SK-N-SH (cell line): ENCODE data around the gene PRKAR1A.

Experiments used
- FOSL2 ChIP-seq: IDR thresholded peaks from 2 replicates; pipeline ENCODE4 v1.4.0; 2012; ENCODE audit warnings: low read depth, mild to moderate bottlenecking, moderate library complexity, borderline replicate concordance
- GABPA ChIP-seq: IDR thresholded peaks from 2 replicates; pipeline ENCODE4 v1.4.0; 2012; ENCODE audit warnings: low read depth, mild to moderate bottlenecking
- POLR2AphosphoS5 ChIP-seq: IDR thresholded peaks from 2 replicates; pipeline ENCODE4 v1.6.1; 2012; ENCODE audit warnings: low read depth, low read length
- SMC3 ChIP-seq: IDR thresholded peaks from 2 replicates; pipeline ENCODE4 v1.6.1; 2012; ENCODE audit warnings: low read depth, low read length, improper control_type of control experiment
- USF1 ChIP-seq: IDR thresholded peaks from 2 replicates; pipeline ENCODE4 v1.4.0; 2012; ENCODE audit warnings: low read depth, borderline replicate concordance
- ZBTB33 ChIP-seq: IDR thresholded peaks from 2 replicates; pipeline ENCODE4 v1.4.0; 2012; ENCODE audit warnings: low read depth, borderline replicate concordance
- TF ChIP-seq, protein P1 (sequence below): fragments of 200-600 bp; sonication (generic); IDR thresholded peaks from 2 replicates; pipeline ENCODE4 v1.6.1; 2017; ENCODE audit warnings: antibody characterized with exemption, mild to moderate bottlenecking, moderate library complexity

- no peak for TF ChIP-seq USF1
- TF ChIP-seq GABPA: no peak
- TF ChIP-seq FOSL2: no peak
- no peak for TF ChIP-seq SMC3
- TF ChIP-seq POLR2AphosphoS5: no peak
- TF ChIP-seq, protein P1, sequence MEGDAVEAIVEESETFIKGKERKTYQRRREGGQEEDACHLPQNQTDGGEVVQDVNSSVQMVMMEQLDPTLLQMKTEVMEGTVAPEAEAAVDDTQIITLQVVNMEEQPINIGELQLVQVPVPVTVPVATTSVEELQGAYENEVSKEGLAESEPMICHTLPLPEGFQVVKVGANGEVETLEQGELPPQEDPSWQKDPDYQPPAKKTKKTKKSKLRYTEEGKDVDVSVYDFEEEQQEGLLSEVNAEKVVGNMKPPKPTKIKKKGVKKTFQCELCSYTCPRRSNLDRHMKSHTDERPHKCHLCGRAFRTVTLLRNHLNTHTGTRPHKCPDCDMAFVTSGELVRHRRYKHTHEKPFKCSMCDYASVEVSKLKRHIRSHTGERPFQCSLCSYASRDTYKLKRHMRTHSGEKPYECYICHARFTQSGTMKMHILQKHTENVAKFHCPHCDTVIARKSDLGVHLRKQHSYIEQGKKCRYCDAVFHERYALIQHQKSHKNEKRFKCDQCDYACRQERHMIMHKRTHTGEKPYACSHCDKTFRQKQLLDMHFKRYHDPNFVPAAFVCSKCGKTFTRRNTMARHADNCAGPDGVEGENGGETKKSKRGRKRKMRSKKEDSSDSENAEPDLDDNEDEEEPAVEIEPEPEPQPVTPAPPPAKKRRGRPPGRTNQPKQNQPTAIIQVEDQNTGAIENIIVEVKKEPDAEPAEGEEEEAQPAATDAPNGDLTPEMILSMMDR: no peak
- no peak for TF ChIP-seq ZBTB33
These were observed 69.8 kb downstream of the PRKAR1A start for GRCh38 chr17:68581863-68582645.
